Measurements from ENCODE around the gene PXDN. TPM values are rescaled to one million over a fixed set of nuclear protein-coding genes. Genes with fewer than 3 reads are reported as not detected.

Gene PXDN
- total and polyA plus RNA-seq, 2 of the 13 experiments (the other 11 are each of a cell fraction or from before 2014, with no cell fraction given), result not detected

GRCh38 chr2:1673160-1673944 lies 71.0 kb downstream of the PXDN start (continued):
- TF ChIP-seq ARHGAP35 (CRISPR knock-in tag; IDR thresholded peaks at IDR 0.05; ENCODE audit: borderline replicate concordance) (no peak), PCBP1 (IDR thresholded peaks at IDR 0.05; ENCODE audit: borderline replicate concordance, low read depth, low read length) (no peak), DNMT1 (CRISPR knock-in tag; IDR thresholded peaks at IDR 0.05) (no peak), ZNF691 (CRISPR knock-in tag; IDR thresholded peaks at IDR 0.05; ENCODE audit: borderline replicate concordance, low read depth) (no peak), RCOR2 (CRISPR knock-in tag; IDR thresholded peaks at IDR 0.05) (no peak), MLLT10 (CRISPR knock-in tag; IDR thresholded peaks at IDR 0.05) (no peak), ZFP36L1 (CRISPR knock-in tag; IDR thresholded peaks at IDR 0.05) (no peak)

DNA sequence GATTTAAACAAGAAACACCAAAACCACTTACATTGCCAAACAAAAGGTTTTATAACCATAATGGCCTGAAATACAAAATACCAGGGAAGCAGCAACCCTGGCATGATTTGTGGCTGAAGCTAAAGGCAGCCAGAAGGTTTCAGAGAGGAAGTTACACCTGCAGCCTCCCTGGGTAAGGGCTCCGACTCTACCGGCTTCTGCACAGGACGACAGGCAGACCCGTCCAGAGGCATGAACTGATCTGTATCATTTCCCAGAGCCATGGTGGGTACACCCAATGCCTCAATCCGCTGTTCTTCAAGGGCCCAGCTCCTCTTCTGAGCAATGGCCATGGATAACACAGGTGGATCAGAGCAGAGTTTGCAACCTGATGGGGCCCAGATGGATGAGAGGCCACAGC lies 71.6 kb downstream of the PXDN start:
- no peaks in the 10 kb centered on the region for H3K36me3 ChIP-seq (replicated peaks in 1 of 2; ENCODE audit: control insufficient read depth in 1 of 2, insufficient read depth in 2 of 2, low read length in 2 of 2)
- no peaks in the 10 kb centered on the region for H4K20me1 ChIP-seq (ENCODE audit: insufficient read depth, low read length)
- no peak overlapping the region for H2AFZ ChIP-seq (ENCODE audit: low read length)
- H3K9me3 ChIP-seq (ENCODE audit: low read length), result no peaks in the 10 kb centered on the region
- H3K4me2 ChIP-seq (ENCODE audit: low read depth, low read length), result no peak overlapping the region
- no TSS peak for BruUV-seq (replicated peaks)
- POLR2A ChIA-PET, result no interaction called here
- CTCF ChIA-PET (ENCODE audit: low intra/inter-chr PET ratio, low total read pairs), result no interaction called here
- no peaks in the 10 kb centered on the region for H3K4me1 ChIP-seq (ENCODE audit: insufficient read depth, low read length)
- no peaks in the 10 kb centered on the region for H3K79me2 ChIP-seq (ENCODE audit: insufficient read depth, low read length)
- TF ChIP-seq ZNF883 (CRISPR knock-in tag; IDR thresholded peaks at IDR 0.05; ENCODE audit: not compliant biosample characterization) (no peak), THAP7 (CRISPR knock-in tag; IDR thresholded peaks at IDR 0.05) (no peak), JUNB (CRISPR knock-in tag; IDR thresholded peaks at IDR 0.05; ENCODE audit: borderline replicate concordance) (no peak), TMF1 (CRISPR knock-in tag; IDR thresholded peaks at IDR 0.05; ENCODE audit: low read depth) (no peak), SMC3 (IDR thresholded peaks at IDR 0.05; ENCODE audit: low read length) (no peak), FOXP4 (CRISPR knock-in tag; IDR thresholded peaks at IDR 0.05) (no peak)
- TF ChIP-seq, protein P1, sequence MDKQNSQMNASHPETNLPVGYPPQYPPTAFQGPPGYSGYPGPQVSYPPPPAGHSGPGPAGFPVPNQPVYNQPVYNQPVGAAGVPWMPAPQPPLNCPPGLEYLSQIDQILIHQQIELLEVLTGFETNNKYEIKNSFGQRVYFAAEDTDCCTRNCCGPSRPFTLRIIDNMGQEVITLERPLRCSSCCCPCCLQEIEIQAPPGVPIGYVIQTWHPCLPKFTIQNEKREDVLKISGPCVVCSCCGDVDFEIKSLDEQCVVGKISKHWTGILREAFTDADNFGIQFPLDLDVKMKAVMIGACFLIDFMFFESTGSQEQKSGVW (CRISPR knock-in tag; IDR thresholded peaks at IDR 0.05; ENCODE audit: borderline replicate concordance), result no peak
- H3K4me3 ChIP-seq (replicated peaks in 1 of 3; ENCODE audit: insufficient read depth in 1 of 3, low read depth in 2 of 3, low read length in 3 of 3), result no peak overlapping the region
- DNase-seq (ENCODE audit: low spot score), result no peak
- peaks cover 0 to 41% of the 10 kb centered on the region in 2 experiments; a peak in 3 of 5 replicates for H3K27me3 ChIP-seq (ENCODE audit: control insufficient read depth in 1 of 2, insufficient read depth in 2 of 2, low read length in 2 of 2)
- no peak overlapping the region for H3K27ac ChIP-seq (ENCODE audit: extremely low read length, insufficient read depth, low read length)
- intact Hi-C loops (cut with micrococcal nuclease; ENCODE audit: unreplicated experiment) (no loop called here), in situ Hi-C loops (cut with HindIII; ENCODE audit: extremely low pct_ligation_motif_present, low pct_unique_long_range_greater_than_20kb) (no loop called here)
- 42% methylated on average over 5 of the region's 5 CpGs for WGBS (ENCODE audit: low lambda C conversion rate)
- no peak overlapping the region for H3K9ac ChIP-seq (ENCODE audit: insufficient read depth, low read depth, low read length)
- ATAC-seq, result no peak
- FAIRE-seq, result no peak
